K562 (cell line): Measurements from ENCODE around the gene SNX30. TPM values are rescaled to one million over a fixed set of nuclear protein-coding genes. Genes with fewer than 3 reads are reported as not detected.

Source experiments
- ATAC-seq: fragments of 200-7000 bp; cut with Tn5 transposase; 3 replicates; pipeline ENCODE4 v1.9.1; 2020; ENCODE audit warnings: moderate library complexity
- BruUV-seq: library from RNA; stranded (reverse); fragments of 400-500 nt; replicated peaks from 2 replicates; lab custom pipeline; 2021; lab: Mats Ljungman, UMichigan
- CTCF ChIA-PET: fragments of 300-600 bp; formaldehyde crosslinking; extraction: SDS; loops from one replicate; lab custom pipeline; 2021; ENCODE audit warnings: low intra/inter-chr PET ratio; lab: Yijun Ruan, JAX
- POLR2A ChIA-PET: fragments of 300-600, 350-650 bp; sonication (Branson Sonifier 250); formaldehyde crosslinking; extraction: SDS; loops from one replicate; lab custom pipeline; 2021; ENCODE audit warnings: antibody characterized with exemption, inconsistent platforms; lab: Yijun Ruan, JAX
- DNase-seq, 4 experiments: peaks; one replicate each; pipeline versions ENCODE4 v3.0.0 to v3.0.0-alpha.2; 2011 to 2018; ENCODE audit warnings: low spot score in 3 of 4, mixed read lengths in 3 of 4; ENCODE audit errors: extremely low read depth in 1 of 4
- FAIRE-seq: peaks from 2 replicates; lab custom pipeline; 2011; peaks lifted over from hg19 to GRCh38; lab: Jason Lieb, UNC
- H2AFZ ChIP-seq: 2 replicates; pipeline ENCODE4 v1.6.0; 2011; ENCODE audit warnings: low read depth, low read length, control low read depth, inconsistent platforms
- H3K27ac ChIP-seq: fragments of 200-600 bp; 3 replicates; pipeline ENCODE4 v1.8.0; 2011; ENCODE audit warnings: low read depth, mild to moderate bottlenecking, control low read depth, inconsistent platforms, low read length, moderate library complexity, mixed read lengths; ENCODE audit errors: extremely low read depth
- H3K27me3 ChIP-seq, 2 experiments: fragments of 300-600 bp in 1 of 2; 2 replicates in 1 of 2; 3 replicates in 1 of 2; pipeline versions ENCODE4 v1.6.0 to v1.8.0; 2011; ENCODE audit warnings: inconsistent platforms in 2 of 2, low read length in 2 of 2, mild to moderate bottlenecking in 1 of 2, mixed read lengths in 1 of 2, moderate library complexity in 1 of 2; ENCODE audit not compliant: control insufficient read depth in 2 of 2, insufficient read depth in 2 of 2
- H3K36me3 ChIP-seq: fragments of 300-600 bp; 3 replicates; pipeline ENCODE4 v1.8.0; 2011; ENCODE audit warnings: mild to moderate bottlenecking, low read length, inconsistent platforms; ENCODE audit not compliant: control insufficient read depth, insufficient read depth
- H3K4me1 ChIP-seq, 2 experiments: fragments of 200-600 bp in 1 of 2; replicated peaks in 1 of 2; 2 replicates in 1 of 2; 3 replicates in 1 of 2; pipeline versions ENCODE4 v1.5.1 to v1.8.0; 2011; ENCODE audit warnings: inconsistent platforms in 2 of 2, low read length in 2 of 2, mild to moderate bottlenecking in 1 of 2, mixed read lengths in 1 of 2, moderate library complexity in 1 of 2; ENCODE audit not compliant: control insufficient read depth in 2 of 2, insufficient read depth in 2 of 2
- H3K4me2 ChIP-seq: 2 replicates; pipeline ENCODE4 v1.6.1; 2011; ENCODE audit warnings: low read length, control low read depth, inconsistent platforms, mixed read lengths; ENCODE audit not compliant: insufficient read depth
- H3K4me3 ChIP-seq: fragments of 200-600 bp; sonication (generic), shearing (Covaris generic); 2 replicates; pipeline ENCODE4 v1.5.1; 2016; ENCODE audit warnings: control low read depth, inconsistent platforms
- H3K79me2 ChIP-seq: fragments of 200-600 bp; 3 replicates; pipeline ENCODE4 v1.8.0; 2011; ENCODE audit warnings: low read length, inconsistent platforms; ENCODE audit not compliant: control insufficient read depth, insufficient read depth
- H3K9ac ChIP-seq, 2 experiments: 2 replicates each; pipeline versions ENCODE4 v1.6.0 to v1.6.1; 2011; ENCODE audit warnings: low read depth in 2 of 2, low read length in 2 of 2, control low read depth in 1 of 2, inconsistent platforms in 1 of 2, mild to moderate bottlenecking in 1 of 2, mixed read lengths in 1 of 2; ENCODE audit not compliant: insufficient read depth in 1 of 2
- H3K9me1 ChIP-seq: one replicate; pipeline ENCODE4 v1.6.0; 2011; ENCODE audit warnings: inconsistent platforms, mild to moderate bottlenecking, low read length, moderate library complexity; ENCODE audit not compliant: control insufficient read depth, insufficient read depth
- H3K9me3 ChIP-seq: replicated peaks from 2 replicates; pipeline ENCODE4 v1.5.1; 2011; ENCODE audit warnings: low read depth, low read length, inconsistent platforms; ENCODE audit not compliant: control insufficient read depth, insufficient read depth
- H4K20me1 ChIP-seq: replicated peaks from 2 replicates; pipeline ENCODE4 v1.6.1; 2011; ENCODE audit warnings: low read length, inconsistent platforms, mixed read lengths; ENCODE audit not compliant: control insufficient read depth, insufficient read depth
- BRF2 ChIP-seq: IDR thresholded peaks from 3 replicates; pipeline ENCODE4 v1.6.1; 2011; ENCODE audit warnings: borderline replicate concordance, mild to moderate bottlenecking; ENCODE audit not compliant: insufficient read length, insufficient read depth
- CTCF ChIP-seq, 3 experiments: IDR thresholded peaks in 2 of 3; conservative IDR thresholded peaks in 1 of 3; 2 replicates each; pipeline ENCODE4 v1.5.1; 2011 to 2012; ENCODE audit warnings: low read length in 3 of 3, mild to moderate bottlenecking in 3 of 3, control low read depth in 2 of 3, improper control_type of control experiment in 1 of 3, inconsistent platforms in 1 of 3, low read depth in 1 of 3, mixed read lengths in 1 of 3, moderate library complexity in 1 of 3; ENCODE audit not compliant: insufficient read depth in 2 of 3
- HNRNPL ChIP-seq: fragments of 200-400 bp; formaldehyde crosslinking; IDR thresholded peaks from 2 replicates; pipeline ENCODE4 v1.6.1; 2017; ENCODE audit warnings: low read depth, mild to moderate bottlenecking, low read length
- HOMEZ ChIP-seq: fragments of 250-450 bp; sonication (Bioruptor Pico); IDR thresholded peaks from 2 replicates; pipeline ENCODE4 v1.4.0; 2020; ENCODE audit warnings: mild to moderate bottlenecking, moderate library complexity
- IRF2 ChIP-seq: sonication (generic); formaldehyde crosslinking; IDR thresholded peaks from 2 replicates; pipeline ENCODE4 v1.8.1; 2022; ENCODE audit warnings: mild to moderate bottlenecking, missing genetic modification reagents
- MEF2D ChIP-seq: conservative IDR thresholded peaks from 2 replicates; pipeline ENCODE4 v1.6.1; 2016; ENCODE audit warnings: low read depth, missing genetic modification characterization, missing compliant biosample characterization
- MLX ChIP-seq, 2 experiments: fragments of 450-650 bp in 1 of 2; sonication (generic) in 1 of 2; formaldehyde crosslinking; conservative IDR thresholded peaks; 2 replicates each; pipeline versions ENCODE4 v1.4.0 to v1.8.1; 2020 to 2022; ENCODE audit warnings: mild to moderate bottlenecking in 1 of 2, missing genetic modification reagents in 1 of 2
- POU5F1 ChIP-seq: fragments of 150-350 bp; IDR thresholded peaks from 2 replicates; pipeline ENCODE4 v1.6.1; 2014; ENCODE audit warnings: borderline replicate concordance, low read length, low read depth, mild to moderate bottlenecking; ENCODE audit not compliant: partially characterized antibody
- THRA ChIP-seq: fragments of 450-650 bp; IDR thresholded peaks from 2 replicates; pipeline ENCODE4 v1.6.1; 2017; ENCODE audit warnings: mild to moderate bottlenecking, moderate library complexity
- ZKSCAN3 ChIP-seq: fragments of 250-450 bp; sonication (Bioruptor Pico); IDR thresholded peaks from 2 replicates; pipeline ENCODE4 v1.4.0; 2020
- ZNF449 ChIP-seq: fragments of 250-450 bp; sonication (Bioruptor Pico); IDR thresholded peaks from 2 replicates; pipeline ENCODE4 v1.8.0; 2022; ENCODE audit warnings: moderate library complexity, mild to moderate bottlenecking, inconsistent platforms
- ZNF764 ChIP-seq: fragments of 250-450 bp; sonication (Bioruptor Pico); IDR thresholded peaks from 2 replicates; pipeline ENCODE4 v1.4.0; 2020; ENCODE audit warnings: low read depth, mild to moderate bottlenecking, moderate library complexity
- WGBS: fragments of 100-300 bp; shearing (Covaris generic); methylation state at CpG from one replicate; pipeline ENCODE4 v1.1.6; 2016; ENCODE audit warnings: low coverage, mixed read lengths; ENCODE audit not compliant: insufficient coverage; ENCODE audit errors: missing lambda C conversion rate; 5-methylcytosine and 5-hydroxymethylcytosine counted together
- in situ Hi-C: fragments of 300-500 bp; cut with MboI; formaldehyde crosslinking; loops from 4 replicates; pipeline ENCODE4 v1.15.0; 2018; ENCODE audit warnings: inconsistent platforms, mixed read lengths
- intact Hi-C: fragments of 100-400 bp; cut with micrococcal nuclease; formaldehyde crosslinking; loops from 2 replicates; pipeline ENCODE4 v1.14.2; 2022
- polyA plus RNA-seq, 8 experiments: library from polyadenylated mRNA; depleted of rRNA in 4 of 8; stranded (reverse) in 5 of 8; unstranded in 3 of 8; fragments of >200 nt; fragmentation: Nextera tagmentation in 2 of 8; fragmentation: Illumina TruSeq in 1 of 8; extraction: Ambion mirVana in 2 of 8; extraction: Trizol in 1 of 8; gene quantifications; 2 replicates each; pipeline versions ENCODE4 v1.2.1 to v1.2.3, GENCODE V29; 2011 to 2014; ENCODE audit warnings: inconsistent platforms in 1 of 8, missing spikeins in 1 of 8
- total RNA-seq, 7 experiments: library from RNA; depleted of rRNA in 6 of 7; stranded (reverse); fragments of >200 nt in 6 of 7; fragmentation: Illumina TruSeq in 2 of 7; extraction: Trizol in 2 of 7; gene quantifications; 2 replicates each; pipeline versions ENCODE4 v1.2.1 to v1.2.3, GENCODE V29; 2011 to 2021; ENCODE audit warnings: low replicate concordance in 1 of 7

The SNX30 gene
- total and polyA plus RNA-seq, 9 of the 15 experiments (the other 6 are each of a cell fraction or from before 2014, with no cell fraction given), result 0.76 to 5.9 (median 3.3) TPM

- Histone ChIP-seq H3K9ac (no peak overlapping the region), H3K27me3 (peaks cover 2 to 15% of the 10 kb centered on the region in 2 experiments; a peak in 2 of 5 replicates), H3K4me2 (no peak overlapping the region), H4K20me1 (no peaks in the 10 kb centered on the region), H3K27ac (no peak overlapping the region), H3K9me3 (no peaks in the 10 kb centered on the region), H3K9me1 (no peaks in the 10 kb centered on the region), H3K4me3 (no peak overlapping the region), H3K4me1 (no peaks in the 10 kb centered on the region; a peak in 1 of 5 replicates), H2AFZ (no peak overlapping the region), H3K79me2 (no peaks in the 10 kb centered on the region), H3K36me3 (no peaks in the 10 kb centered on the region)
- no peak for FAIRE-seq
- ChIA-PET CTCF (no interaction called here), POLR2A (interaction anchor here (0.9 kb wide), 1 partner anchor 166 kb away, joined by 3 read pairs; no protein-coding TSS in a partner anchor)
- DNase-seq, result no peak
- ATAC-seq, result no peak
- in situ Hi-C loops (no loop called here), intact Hi-C loops (no loop called here)
- BruUV-seq, result no TSS peak
- WGBS, result 31% methylated on average over 9 of the region's 9 CpGs
- TF ChIP-seq THRA, result no peak
- TF ChIP-seq POU5F1, result no peak
- TF ChIP-seq CTCF (IDR thresholded peaks at IDR 0.05 in 2 of 3, conservative IDR thresholded peaks at IDR 0.05 in 1 of 3; ENCODE audit: insufficient read depth in 2 of 3, low read depth in 1 of 3, low read length in 3 of 3), result no peak
- TF ChIP-seq HOMEZ (CRISPR knock-in tag), result no peak
- TF ChIP-seq IRF2 (CRISPR knock-in tag), result no peak
- no peak for TF ChIP-seq HNRNPL
- no peak for TF ChIP-seq MEF2D
- no peak for TF ChIP-seq ZKSCAN3 (CRISPR knock-in tag)
- TF ChIP-seq ZNF764 (CRISPR knock-in tag), result no peak
- no peak for TF ChIP-seq MLX (CRISPR knock-in tag; conservative IDR thresholded peaks at IDR 0.05)
- TF ChIP-seq BRF2, result no peak
- no peak for TF ChIP-seq ZNF449 (CRISPR knock-in tag)
These were observed 36.4 kb downstream of the SNX30 start for GRCh38 chr9:112786829-112787520.
